Measurements from ENCODE around the gene COG5. TPM values are rescaled to one million over a fixed set of nuclear protein-coding genes. Genes with fewer than 3 reads are reported as not detected.

Gene COG5
- total RNA-seq, 1 experiment from 2014 or later, result 25.2 TPM

DNA sequence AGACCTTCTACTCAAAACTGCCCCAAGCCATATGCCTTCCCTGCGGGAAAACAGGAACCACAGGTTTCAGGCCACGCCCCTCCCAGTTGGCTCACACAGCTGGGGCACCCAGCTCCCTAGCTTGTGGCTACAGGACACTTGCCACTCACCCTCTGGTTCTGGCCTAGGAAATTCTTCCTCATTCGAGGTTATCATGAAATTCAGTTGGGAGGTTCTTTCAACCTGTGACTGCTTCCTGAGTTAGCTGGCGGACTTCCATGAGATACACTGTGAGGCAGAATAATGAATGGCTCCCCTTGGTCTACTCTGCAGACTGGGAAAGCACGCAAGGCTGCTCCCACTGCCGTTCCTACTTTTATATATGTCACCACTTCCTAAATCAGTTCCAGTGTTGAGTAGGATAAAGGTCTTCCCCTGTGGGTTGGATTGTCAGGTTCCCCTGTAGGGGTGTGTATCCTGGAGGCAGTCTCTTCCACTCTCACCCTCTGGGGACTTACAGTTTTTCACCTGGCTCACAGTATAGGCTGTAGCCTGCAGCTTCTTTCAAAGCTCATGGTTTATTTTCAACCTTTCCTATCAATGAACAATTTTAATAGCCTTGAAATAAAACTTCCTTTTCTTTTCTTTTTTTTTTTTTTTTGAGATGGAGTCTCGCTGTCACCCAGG is 56.9 kb downstream of the COG5 start:
- Histone ChIP-seq H3K36me3 (no peaks in the 10 kb centered on the region), H3K4me3 (no peak overlapping the region), H3K9me3 (replicated peaks) (no peaks in the 10 kb centered on the region), H3K4me1 (replicated peaks) (peaks cover 20% of the 10 kb centered on the region), H3K27me3 (replicated peaks) (no peaks in the 10 kb centered on the region), H3K27ac (no peak overlapping the region)
- DNase-seq (ENCODE audit: low read depth in 1 of 2, low spot score in 2 of 2), result no peak

- H3K36me3 ChIP-seq, result no peaks in the 10 kb centered on the region
- H3K9me3 ChIP-seq (replicated peaks), result no peaks in the 10 kb centered on the region
- H3K27me3 ChIP-seq (replicated peaks), result no peaks in the 10 kb centered on the region
- H3K4me1 ChIP-seq (replicated peaks), result peaks cover 20% of the 10 kb centered on the region
- no peak overlapping the region for H3K27ac ChIP-seq
- H3K4me3 ChIP-seq, result no peak overlapping the region
- DNase-seq (ENCODE audit: low read depth in 1 of 2, low spot score in 2 of 2), result no peak
These were observed 57.6 kb downstream of the COG5 start for GRCh38 chr7:107505997-107506673.

- no peaks in the 10 kb centered on the region for H3K36me3 ChIP-seq
- H3K4me3 ChIP-seq, result no peak overlapping the region
- H3K4me1 ChIP-seq (replicated peaks), result peaks cover 20% of the 10 kb centered on the region
- H3K27me3 ChIP-seq (replicated peaks), result no peaks in the 10 kb centered on the region
- H3K9me3 ChIP-seq (replicated peaks), result no peaks in the 10 kb centered on the region
- DNase-seq (ENCODE audit: low read depth in 1 of 2, low spot score in 2 of 2), result no peak
- no peak overlapping the region for H3K27ac ChIP-seq
These were observed 58.4 kb downstream of the COG5 start for GRCh38 chr7:107505362-107505761.

DNA sequence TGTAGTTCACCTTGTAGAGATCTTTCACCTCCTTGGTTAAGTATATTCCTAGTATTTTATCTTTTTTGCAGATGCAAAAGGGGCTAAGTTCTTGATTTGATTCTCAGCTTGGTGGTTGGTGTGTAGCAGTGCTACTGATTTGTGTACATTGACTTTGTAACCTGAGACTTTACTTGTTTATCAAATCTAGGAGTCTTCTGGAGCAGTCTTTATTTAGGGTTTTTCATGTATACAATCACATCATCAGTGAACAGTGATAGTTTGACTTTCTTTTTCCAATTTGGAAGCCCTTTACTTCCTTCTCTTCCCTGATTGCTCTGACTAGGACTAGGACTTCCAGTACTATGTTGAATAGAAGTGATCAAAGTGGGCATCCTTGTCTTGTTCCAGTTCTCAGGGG is 60.0 kb downstream of the COG5 start:
- no peak overlapping the region for H3K4me3 ChIP-seq
- H3K36me3 ChIP-seq, result no peaks in the 10 kb centered on the region
- no peaks in the 10 kb centered on the region for H3K27me3 ChIP-seq (replicated peaks)
- H3K9me3 ChIP-seq (replicated peaks), result no peaks in the 10 kb centered on the region
- peaks cover 20% of the 10 kb centered on the region for H3K4me1 ChIP-seq (replicated peaks)
- DNase-seq (ENCODE audit: low read depth in 1 of 2, low spot score in 2 of 2), result no peak
- no peak overlapping the region for H3K27ac ChIP-seq

- H3K27ac ChIP-seq, result no peak overlapping the region
- DNase-seq (ENCODE audit: low read depth in 1 of 2, low spot score in 2 of 2), result peak in 1 of 2 experiments; percentile 68
These were observed 60.9 kb downstream of the COG5 start for GRCh38 chr7:107502797-107503196.

GRCh38 chr7:107502154-107502553 is 61.6 kb downstream of the COG5 start:
- Histone ChIP-seq H3K4me1 (replicated peaks) (peaks cover 20% of the 10 kb centered on the region), H3K27me3 (replicated peaks) (no peaks in the 10 kb centered on the region), H3K4me3 (no peak overlapping the region), H3K27ac (no peak overlapping the region), H3K36me3 (no peaks in the 10 kb centered on the region), H3K9me3 (replicated peaks) (no peaks in the 10 kb centered on the region)
- no peak for DNase-seq (ENCODE audit: low read depth in 1 of 2, low spot score in 2 of 2)

More at GRCh38 chr7:107502797-107503196, 60.9 kb downstream of the COG5 start:
- Histone ChIP-seq H3K27me3 (replicated peaks) (no peaks in the 10 kb centered on the region), H3K4me1 (replicated peaks) (peaks cover 20% of the 10 kb centered on the region), H3K36me3 (no peaks in the 10 kb centered on the region), H3K4me3 (no peak overlapping the region), H3K9me3 (replicated peaks) (no peaks in the 10 kb centered on the region)

DNA sequence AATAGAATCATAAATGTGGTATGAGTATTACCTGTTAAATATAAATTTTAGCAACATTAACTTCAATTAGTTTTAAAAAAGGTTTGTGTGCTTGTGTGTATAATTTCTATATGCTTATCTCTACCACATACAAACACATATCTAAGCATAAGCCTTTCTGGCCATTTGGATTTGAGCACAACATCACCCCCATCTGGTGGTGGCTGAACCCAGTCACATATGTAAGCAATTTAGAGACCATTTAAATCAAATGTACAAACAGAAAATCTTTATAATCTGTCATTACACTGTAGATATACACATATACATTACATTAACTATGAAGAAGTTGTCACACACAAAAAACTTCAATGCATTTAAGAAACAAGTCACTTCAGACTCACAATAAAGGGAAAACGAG is 62.1 kb downstream of the COG5 start:
- Histone ChIP-seq H3K36me3 (no peaks in the 10 kb centered on the region), H3K4me3 (no peak overlapping the region), H3K4me1 (replicated peaks) (peaks cover 20% of the 10 kb centered on the region), H3K27ac (no peak overlapping the region), H3K9me3 (replicated peaks) (no peaks in the 10 kb centered on the region), H3K27me3 (replicated peaks) (no peaks in the 10 kb centered on the region)
- DNase-seq (ENCODE audit: low read depth in 1 of 2, low spot score in 2 of 2), result no peak

GRCh38 chr7:107499731-107500130 is 64.0 kb downstream of the COG5 start:
- Histone ChIP-seq H3K4me1 (replicated peaks) (peaks cover 20% of the 10 kb centered on the region), H3K27ac (no peak overlapping the region), H3K9me3 (replicated peaks) (no peaks in the 10 kb centered on the region), H3K27me3 (replicated peaks) (no peaks in the 10 kb centered on the region), H3K36me3 (no peaks in the 10 kb centered on the region), H3K4me3 (no peak overlapping the region)
- no peak for DNase-seq (ENCODE audit: low read depth in 1 of 2, low spot score in 2 of 2)

DNA sequence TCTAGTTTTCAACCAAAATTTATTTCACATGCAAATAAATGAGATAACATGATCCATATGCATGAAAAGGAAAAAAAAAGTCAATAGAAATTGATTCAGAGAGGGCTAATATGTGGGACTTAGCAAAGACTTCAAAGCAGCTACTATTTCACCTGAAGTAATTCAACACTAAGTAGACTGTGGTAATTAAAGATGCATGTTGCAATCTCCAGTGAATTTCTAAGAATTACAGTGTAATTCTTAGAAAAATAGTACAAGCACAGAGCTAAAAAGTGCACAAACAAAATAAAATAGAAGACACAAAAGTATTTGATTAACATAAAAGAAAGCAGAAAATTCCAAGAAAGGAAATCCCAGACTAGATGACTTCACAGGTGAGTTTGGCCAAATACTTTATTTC is 68.2 kb downstream of the COG5 start:
- no peak for DNase-seq (ENCODE audit: low read depth in 1 of 2, low spot score in 2 of 2)
- H3K4me1 ChIP-seq (replicated peaks), result peaks cover 19% of the 10 kb centered on the region
- no peaks in the 10 kb centered on the region for H3K27me3 ChIP-seq (replicated peaks)
- no peaks in the 10 kb centered on the region for H3K9me3 ChIP-seq (replicated peaks)
- no peak overlapping the region for H3K27ac ChIP-seq
- H3K36me3 ChIP-seq, result no peaks in the 10 kb centered on the region
- no peak overlapping the region for H3K4me3 ChIP-seq

DNA sequence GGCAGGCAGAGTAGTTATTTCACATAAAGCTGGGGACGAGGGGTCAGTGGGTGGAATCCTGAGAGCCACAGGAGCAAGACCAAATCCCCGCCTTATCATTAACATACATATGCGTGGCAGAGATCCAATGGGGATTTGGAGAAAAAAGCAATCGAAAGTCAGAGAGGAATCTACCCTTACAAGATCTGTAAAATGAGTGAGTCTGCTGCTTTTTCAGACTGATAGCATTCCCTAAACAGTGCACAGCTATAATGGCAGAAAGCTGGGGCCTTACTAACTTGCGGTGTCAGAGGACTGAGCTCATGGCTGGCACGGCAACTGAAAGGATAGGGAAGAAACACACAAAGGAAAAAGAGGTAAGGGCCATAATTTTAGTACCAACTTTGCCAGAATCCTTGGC is 68.8 kb downstream of the COG5 start:
- Histone ChIP-seq H3K27me3 (replicated peaks) (no peaks in the 10 kb centered on the region), H3K9me3 (replicated peaks) (no peaks in the 10 kb centered on the region), H3K36me3 (no peaks in the 10 kb centered on the region), H3K27ac (no peak overlapping the region), H3K4me1 (replicated peaks) (peaks cover 19% of the 10 kb centered on the region), H3K4me3 (no peak overlapping the region)
- no peak for DNase-seq (ENCODE audit: low read depth in 1 of 2, low spot score in 2 of 2)

DNA sequence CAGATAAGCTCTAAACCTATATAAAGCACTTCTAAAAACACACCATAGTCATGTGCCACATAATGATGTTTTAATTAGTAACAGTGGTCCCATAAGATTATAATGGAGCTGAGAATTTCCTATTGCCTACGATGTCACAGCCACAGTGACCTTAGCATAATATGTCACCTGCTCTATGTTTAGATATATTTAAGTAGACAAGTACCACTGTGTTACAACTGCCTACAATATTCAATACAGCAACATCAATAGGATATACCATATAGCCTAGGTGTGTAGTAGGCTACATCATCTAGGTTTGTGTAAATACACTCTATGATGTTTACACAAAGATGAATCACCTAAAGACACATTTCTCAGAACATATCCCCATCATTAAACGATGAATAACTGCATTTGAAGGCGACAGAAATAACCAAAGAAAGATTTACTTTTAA is 69.4 kb downstream of the COG5 start:
- Histone ChIP-seq H3K27ac (no peak overlapping the region), H3K4me1 (replicated peaks) (peaks cover 19% of the 10 kb centered on the region), H3K9me3 (replicated peaks) (no peaks in the 10 kb centered on the region), H3K4me3 (no peak overlapping the region), H3K27me3 (replicated peaks) (no peaks in the 10 kb centered on the region), H3K36me3 (no peaks in the 10 kb centered on the region)
- DNase-seq (ENCODE audit: low read depth in 1 of 2, low spot score in 2 of 2), result no peak

GRCh38 chr7:107492875-107493274 is 70.8 kb downstream of the COG5 start:
- Histone ChIP-seq H3K4me3 (no peak overlapping the region), H3K27me3 (replicated peaks) (no peaks in the 10 kb centered on the region), H3K36me3 (no peaks in the 10 kb centered on the region), H3K27ac (no peak overlapping the region), H3K9me3 (replicated peaks) (no peaks in the 10 kb centered on the region), H3K4me1 (replicated peaks) (peaks cover 19% of the 10 kb centered on the region)
- no peak for DNase-seq (ENCODE audit: low read depth in 1 of 2, low spot score in 2 of 2)

GRCh38 chr7:107486041-107486440 is 77.7 kb downstream of the COG5 start:
- Histone ChIP-seq H3K9me3 (replicated peaks) (no peaks in the 10 kb centered on the region), H3K4me1 (replicated peaks) (peaks cover 3% of the 10 kb centered on the region), H3K36me3 (no peaks in the 10 kb centered on the region), H3K27me3 (replicated peaks) (no peaks in the 10 kb centered on the region), H3K27ac (no peak overlapping the region), H3K4me3 (no peak overlapping the region)
- no peak for DNase-seq (ENCODE audit: low read depth in 1 of 2, low spot score in 2 of 2)

DNA sequence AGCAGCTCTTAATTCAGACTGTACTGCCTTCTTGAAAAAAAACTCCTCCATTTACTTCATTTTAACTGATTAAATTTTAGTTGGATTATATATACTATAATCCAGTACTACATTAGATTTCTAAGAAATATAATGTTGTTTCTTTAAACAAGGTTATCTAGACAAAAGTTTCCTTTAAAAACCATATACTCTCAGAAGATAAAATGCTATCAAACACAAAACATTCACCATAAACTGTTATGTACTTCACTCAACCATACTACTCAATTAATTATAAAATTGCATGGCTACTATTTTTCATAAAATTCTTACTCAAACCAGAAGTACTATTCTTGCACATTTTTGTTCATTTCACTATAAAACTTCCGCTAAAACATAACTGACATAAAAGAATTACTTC is 81.1 kb downstream of the COG5 start:
- Histone ChIP-seq H3K27me3 (replicated peaks) (no peaks in the 10 kb centered on the region), H3K9me3 (replicated peaks) (no peaks in the 10 kb centered on the region)

More for the DNA sequence above, 81.1 kb downstream of the COG5 start:
- Histone ChIP-seq H3K27ac (no peak overlapping the region), H3K36me3 (no peaks in the 10 kb centered on the region), H3K4me3 (no peak overlapping the region), H3K4me1 (replicated peaks) (no peaks in the 10 kb centered on the region)
- DNase-seq (ENCODE audit: low read depth in 1 of 2, low spot score in 2 of 2), result no peak

Data from SJSA1 (cell line).